HG03039 (cell line): ENCODE measurements around the gene CUL2.
"Not testable (repeated sequence)": the region's sequence is repeated elsewhere in the genome, so short reads cannot be mapped to it uniquely, and the experiment has no call there.

ENCODE experiments used
- ATAC-seq: cut with Tn5 transposase; IDR thresholded peaks from one replicate; pipeline ENCODE4 v1.9.1; 2021; ENCODE audit warnings: mild to moderate bottlenecking, moderate library complexity; ENCODE audit not compliant: unreplicated experiment

Gene CUL2

DNA sequence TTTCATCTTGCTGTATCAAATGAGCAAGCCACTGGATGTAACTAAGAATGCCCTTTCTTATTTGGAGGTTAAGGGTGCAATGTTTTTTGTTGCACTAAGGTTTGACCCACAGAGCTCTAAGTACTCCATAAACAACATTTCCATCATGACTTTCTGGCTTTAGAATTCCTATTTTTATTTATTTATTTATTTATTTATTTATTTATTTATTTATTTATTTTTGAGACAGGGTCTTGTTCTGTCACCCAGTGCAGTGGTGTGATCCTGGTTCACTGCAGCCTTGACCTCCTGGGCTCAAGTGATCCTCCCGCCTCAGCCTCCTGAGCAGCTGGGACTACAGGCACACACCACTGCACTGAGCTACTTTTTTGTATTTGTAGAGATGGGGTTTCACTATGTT lies 9.9 kb downstream of the CUL2 start:
- not testable (repeated sequence) for ATAC-seq

DNA sequence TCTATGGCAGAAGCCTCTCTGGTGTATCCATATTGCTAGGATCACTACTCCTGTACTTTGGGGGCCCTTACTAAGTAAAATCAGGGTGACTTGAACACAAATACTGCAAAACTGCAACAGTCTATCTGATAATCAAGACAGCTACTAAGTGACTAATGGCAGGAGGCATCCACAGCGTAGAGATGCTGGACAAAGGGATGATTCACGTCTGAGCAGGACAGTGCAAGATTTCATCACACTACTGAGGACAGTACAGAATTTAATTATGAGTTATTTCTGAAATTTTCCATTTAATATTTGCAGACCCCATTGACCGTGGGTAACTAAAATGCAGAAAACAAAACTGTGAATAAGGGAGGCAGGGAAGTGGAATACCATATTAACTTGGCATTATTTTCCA lies 10.4 kb downstream of the CUL2 start:
- no peak for ATAC-seq

GRCh38 chr10:35079265-35079664 lies 10.9 kb downstream of the CUL2 start:
- ATAC-seq, result no peak

- ATAC-seq, result no peak
Observed at GRCh38 chr10:35075228-35075627, 14.9 kb downstream of the CUL2 start.

- no peak for ATAC-seq
Observed at GRCh38 chr10:35074266-35074665, 15.9 kb downstream of the CUL2 start.

- no peak for ATAC-seq
Observed at GRCh38 chr10:35070521-35070920, 19.6 kb downstream of the CUL2 start.

DNA sequence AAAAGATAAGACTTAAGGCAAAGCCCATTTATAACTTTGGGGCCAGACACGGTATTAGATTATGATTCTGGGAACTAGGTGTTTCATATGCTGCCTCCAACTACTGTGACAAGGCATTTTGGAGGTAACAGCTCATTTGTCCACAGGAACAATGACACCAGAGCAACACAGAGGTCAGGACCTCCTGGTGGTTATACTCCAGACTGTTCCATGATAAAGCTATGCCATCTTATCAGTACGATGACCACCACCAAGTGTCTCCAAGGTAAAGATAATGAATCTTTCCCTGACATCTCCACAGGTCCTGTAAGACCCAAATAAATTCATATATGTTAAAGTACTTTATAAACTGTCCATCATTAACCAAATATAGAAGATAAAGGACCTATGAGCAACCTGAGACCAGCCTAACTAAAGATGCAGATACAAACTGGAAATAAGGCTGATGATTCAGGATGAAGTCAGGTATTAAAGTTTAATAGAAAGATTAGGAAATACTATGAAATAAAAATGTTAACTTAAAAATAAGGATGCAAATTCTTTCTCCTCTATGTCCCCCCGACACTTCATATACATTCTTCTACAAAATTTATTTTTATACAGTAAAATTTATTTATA lies 26.2 kb downstream of the CUL2 start:
- no peak for ATAC-seq

GRCh38 chr10:35059481-35059880 lies 30.7 kb downstream of the CUL2 start:
- ATAC-seq, result no peak

DNA sequence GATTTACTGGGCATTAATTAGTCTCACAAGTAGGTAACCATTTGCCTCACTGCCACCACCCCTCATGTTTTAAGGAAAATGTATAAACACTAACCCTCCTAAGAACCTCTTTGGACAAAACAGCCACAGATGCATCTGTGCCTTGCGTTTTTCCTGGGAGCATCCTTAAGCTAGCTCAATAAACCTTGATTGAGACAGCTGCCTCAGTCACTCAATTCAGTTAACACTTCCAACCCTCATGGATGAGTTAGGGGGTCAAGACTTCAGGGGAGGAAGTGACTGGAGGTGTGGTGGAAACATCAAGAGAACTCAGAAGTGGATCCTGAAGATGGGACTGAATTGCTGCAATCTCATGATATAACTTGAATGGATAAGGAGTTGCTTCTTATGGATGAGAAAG lies 31.5 kb downstream of the CUL2 start:
- ATAC-seq, result no peak

- no peak for ATAC-seq
Observed at GRCh38 chr10:35058134-35058533, 32.0 kb downstream of the CUL2 start.

DNA sequence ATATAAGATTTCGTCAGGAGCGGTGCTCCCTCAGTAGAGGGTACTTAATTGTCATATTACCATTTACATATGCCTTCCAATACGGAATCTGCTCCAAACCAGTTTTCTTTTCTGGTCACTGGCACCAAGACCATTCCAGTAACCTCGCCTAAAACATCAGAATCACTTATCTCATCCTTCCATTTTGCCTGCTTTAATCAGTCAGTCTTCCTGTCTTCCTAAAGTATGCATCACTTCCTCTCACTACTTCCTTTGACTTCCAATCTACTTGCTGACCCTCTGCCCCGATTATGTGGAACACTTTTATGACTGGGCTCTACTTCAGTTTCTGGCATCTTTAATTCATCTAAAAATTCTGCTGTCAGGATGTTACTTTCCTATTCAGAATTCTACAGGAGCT lies 33.5 kb downstream of the CUL2 start:
- no peak for ATAC-seq

DNA sequence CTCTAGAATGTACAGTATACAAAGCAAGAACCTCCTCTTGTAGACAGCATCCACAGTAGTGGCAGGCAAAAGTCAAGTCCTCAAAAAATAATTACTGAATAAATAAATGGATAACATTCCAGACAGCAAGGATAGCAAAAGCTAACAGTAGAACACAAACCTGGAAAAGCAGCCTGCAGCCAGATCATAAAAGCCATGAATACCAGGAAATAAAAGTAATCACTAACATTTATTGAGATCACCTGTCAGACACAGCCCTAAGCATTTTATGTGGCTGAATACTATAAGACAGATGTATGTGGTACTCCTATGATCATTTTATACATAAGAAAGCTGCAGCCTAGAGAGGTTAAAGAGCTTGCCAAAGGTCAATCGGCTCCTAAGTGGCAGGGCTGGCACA lies 34.0 kb downstream of the CUL2 start:
- ATAC-seq, result no peak

GRCh38 chr10:35050568-35050967 lies 39.6 kb downstream of the CUL2 start:
- ATAC-seq, result no peak

- no peak for ATAC-seq
Observed at GRCh38 chr10:35046074-35046473, 44.1 kb downstream of the CUL2 start.

- ATAC-seq, result not testable (repeated sequence)
Observed at GRCh38 chr10:35045275-35045674, 44.9 kb downstream of the CUL2 start.

DNA sequence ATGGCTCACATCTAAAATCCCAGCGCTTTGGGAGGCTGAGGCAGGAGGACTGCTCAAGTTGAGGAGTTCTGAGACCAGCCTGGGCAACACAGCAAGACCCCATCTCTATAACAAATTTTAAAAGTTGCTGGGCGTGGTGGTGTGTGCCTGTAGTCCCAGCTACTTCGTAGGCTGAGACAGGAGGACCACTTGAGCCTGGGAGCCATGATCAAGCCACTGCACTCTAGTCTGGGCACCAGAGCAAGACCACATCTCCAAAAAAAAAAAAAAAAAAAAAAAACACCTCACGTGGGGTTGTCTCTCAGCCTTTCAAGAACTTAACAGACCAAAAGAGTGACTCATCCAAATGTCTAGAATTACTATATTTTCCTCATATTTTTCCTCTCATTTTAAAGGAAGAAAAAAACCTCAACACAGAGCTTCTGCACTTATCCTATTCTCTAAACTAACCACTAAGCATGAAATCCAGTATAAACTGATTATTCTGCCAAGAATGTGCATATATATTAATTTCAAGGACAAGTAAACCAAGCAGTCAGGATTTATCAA lies 46.3 kb downstream of the CUL2 start:
- ATAC-seq, result no peak

DNA sequence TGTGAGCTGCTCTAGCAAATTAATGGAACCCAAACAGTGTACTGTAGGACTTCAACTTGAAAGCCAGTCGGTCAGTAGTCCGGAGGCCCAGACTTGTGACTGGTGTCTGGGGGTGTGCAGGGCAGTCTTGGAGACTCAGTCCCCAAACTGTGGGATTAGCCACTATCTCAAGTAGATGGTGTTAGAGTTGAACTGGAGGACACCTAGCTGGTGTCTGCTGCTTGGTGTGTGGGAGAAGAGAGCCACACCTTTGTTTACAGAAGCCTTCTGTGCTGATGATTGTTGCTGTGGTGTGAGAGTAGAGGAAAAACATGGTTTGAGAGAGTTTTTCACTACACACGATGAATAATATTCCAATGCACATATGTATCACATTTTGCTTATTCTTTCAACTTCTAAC lies 47.4 kb downstream of the CUL2 start:
- no peak for ATAC-seq

- ATAC-seq, result no peak
Observed at GRCh38 chr10:35041502-35041879, 48.6 kb downstream of the CUL2 start.

DNA sequence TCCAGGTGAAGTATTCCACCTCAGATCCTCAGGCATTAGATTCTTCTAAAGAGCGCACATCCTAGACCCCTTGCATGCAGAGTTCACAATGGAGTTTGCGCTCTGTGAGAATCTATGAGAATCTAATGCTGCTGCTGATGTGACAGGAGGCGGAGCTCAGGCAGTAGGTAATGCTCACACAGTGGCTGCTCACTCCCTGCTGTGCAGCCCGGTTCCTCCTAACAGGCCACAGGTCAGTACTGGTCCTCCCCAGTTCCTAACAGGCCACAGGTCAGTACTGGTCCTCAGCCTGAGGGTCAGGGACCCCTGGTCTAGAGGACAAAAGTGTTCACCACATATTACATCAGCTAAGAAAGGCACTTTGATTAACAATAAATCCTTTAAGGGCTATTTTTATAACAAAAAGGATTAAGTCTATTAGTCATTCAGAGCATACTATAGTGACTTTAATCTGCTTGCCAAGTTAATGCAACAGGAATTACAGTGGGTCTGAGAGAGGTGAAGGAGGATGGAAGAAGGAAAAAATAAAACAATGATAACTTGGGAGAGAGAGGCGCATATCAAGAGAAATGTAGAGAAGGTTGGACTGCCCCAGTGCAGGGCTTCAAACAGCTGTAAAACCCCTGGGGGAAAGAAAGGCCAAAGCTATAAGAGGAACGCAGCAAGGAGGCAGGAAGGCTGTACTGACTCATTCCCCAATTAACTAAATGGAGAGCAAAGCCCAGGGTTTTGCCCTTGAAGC lies 49.2 kb downstream of the CUL2 start:
- ATAC-seq, result no peak

DNA sequence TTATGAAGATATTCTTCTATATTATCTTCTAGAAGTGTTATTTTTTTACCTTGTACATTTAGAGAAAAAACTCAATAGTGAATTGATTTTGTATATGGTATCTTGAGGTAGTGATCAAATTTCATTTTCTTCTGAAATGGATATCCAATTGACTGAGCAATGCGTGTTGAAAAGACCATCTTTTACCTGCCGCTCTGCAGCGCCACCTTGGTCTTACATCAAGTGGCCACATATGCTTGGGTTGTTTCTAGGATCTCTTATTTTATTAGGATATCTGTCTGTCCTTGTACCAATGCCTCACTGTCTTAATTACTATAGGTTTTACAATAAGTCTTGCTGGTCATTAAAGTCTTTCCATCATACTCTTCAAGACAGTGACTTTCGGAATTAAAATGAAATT lies 53.0 kb downstream of the CUL2 start:
- ATAC-seq, result no peak

DNA sequence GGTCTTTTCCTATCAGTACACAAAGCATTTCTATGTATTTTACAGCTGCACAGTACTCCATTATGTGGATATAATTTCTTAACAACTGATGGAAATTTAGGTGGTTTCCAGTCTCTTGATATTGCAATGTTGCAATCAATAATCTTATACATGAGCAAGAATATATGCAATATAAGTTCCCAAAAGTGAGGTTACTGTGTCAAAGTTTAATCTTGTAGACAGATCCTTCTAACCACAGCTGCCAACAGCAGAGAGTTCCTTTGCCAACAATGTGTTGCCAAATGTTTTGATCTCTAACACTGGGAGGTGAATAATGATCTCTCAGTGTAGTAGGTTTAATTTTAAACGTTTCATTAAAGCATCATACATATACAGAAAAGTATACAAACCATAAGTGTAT lies 54.5 kb downstream of the CUL2 start:
- no peak for ATAC-seq

- ATAC-seq, result no peak
Observed at GRCh38 chr10:35027567-35027966, 62.6 kb downstream of the CUL2 start.

- no peak for ATAC-seq
Observed at GRCh38 chr10:35025916-35026315, 64.2 kb downstream of the CUL2 start.
